ENCODE results near the gene S1PR3.

- TF ChIP-seq POLR2A (IDR thresholded peaks at IDR 0.05; ENCODE audit: low read depth, low read length) (no peak), TAF1 (IDR thresholded peaks at IDR 0.05; ENCODE audit: borderline replicate concordance, low read depth, low read length) (no peak), POLR2AphosphoS5 (IDR thresholded peaks at IDR 0.05; ENCODE audit: low read depth, low read length) (no peak)
Measured at GRCh38 chr9:88995200-88995577, 3.9 kb downstream of the S1PR3 start.

Data from GM12892 (cell line).